GM12878 (cell line): ENCODE measurements around the gene RBM19. TPM values are rescaled to one million over a fixed set of nuclear protein-coding genes. Genes with fewer than 3 reads are reported as not detected.

Source experiments
- ATAC-seq: fragments of 200-7000 bp; cut with Tn5 transposase; 3 replicates; pipeline ENCODE4 v1.9.1; 2020; ENCODE audit warnings: mild to moderate bottlenecking, moderate library complexity
- BruUV-seq: library from RNA; stranded (reverse); fragments of 400-500 nt; replicated peaks from 2 replicates; lab custom pipeline; 2021; lab: Mats Ljungman, UMichigan
- CTCF ChIA-PET: fragments of 300-600 bp; sonication (Branson Sonifier 250); formaldehyde crosslinking; extraction: SDS; loops from one replicate; lab custom pipeline; 2021; ENCODE audit warnings: inconsistent platforms; lab: Yijun Ruan, JAX
- POLR2A ChIA-PET: fragments of 350-600 bp; formaldehyde crosslinking; extraction: SDS; loops from one replicate; lab custom pipeline; 2021; ENCODE audit warnings: inconsistent platforms; lab: Charles Lee
- RAD21 ChIA-PET: fragments of 300-600 bp; sonication (Branson Sonifier 250); formaldehyde crosslinking; loops from one replicate; lab custom pipeline; 2023; ENCODE audit warnings: antibody characterized with exemption; ENCODE audit not compliant: unreplicated experiment; lab: Charles Lee
- SMC1A ChIA-PET: fragments of 300-600 bp; sonication (Branson Sonifier 250); formaldehyde crosslinking; loops from one replicate; lab custom pipeline; 2023; ENCODE audit not compliant: unreplicated experiment, uncharacterized antibody; lab: Charles Lee
- DNase-seq: peaks from one replicate; pipeline ENCODE4 v3.0.0-alpha.2; 2011; ENCODE audit warnings: low read depth, low spot score
- FAIRE-seq: peaks from 3 replicates; lab custom pipeline; 2011; peaks lifted over from hg19 to GRCh38; lab: Jason Lieb, UNC
- H2AFZ ChIP-seq: 2 replicates; pipeline ENCODE4 v1.6.0; 2011; ENCODE audit warnings: low read depth, low read length, control low read depth; ENCODE audit not compliant: control insufficient read depth
- H3K27ac ChIP-seq: 2 replicates; pipeline ENCODE4 v1.5.1; 2011; ENCODE audit warnings: control low read depth; ENCODE audit not compliant: control insufficient read depth, insufficient read depth
- H3K27me3 ChIP-seq, 2 experiments: replicated peaks in 1 of 2; 2 replicates each; pipeline versions ENCODE4 v1.6.0 to v1.6.1; 2011; ENCODE audit warnings: low read length in 1 of 2; ENCODE audit not compliant: control insufficient read depth in 2 of 2, insufficient read depth in 2 of 2
- H3K36me3 ChIP-seq, 2 experiments: 2 replicates each; pipeline ENCODE4 v1.5.1; 2011; ENCODE audit warnings: low read length in 1 of 2; ENCODE audit not compliant: control insufficient read depth in 2 of 2, insufficient read depth in 2 of 2
- H3K4me1 ChIP-seq: 2 replicates; pipeline ENCODE4 v1.6.1; 2011; ENCODE audit warnings: mild to moderate bottlenecking, low read length, moderate library complexity, mixed read lengths; ENCODE audit not compliant: control insufficient read depth, insufficient read depth
- H3K4me2 ChIP-seq: 2 replicates; pipeline ENCODE4 v1.6.0; 2011; ENCODE audit warnings: control low read depth; ENCODE audit not compliant: control insufficient read depth, insufficient read depth
- H3K4me3 ChIP-seq: fragments of 200-600 bp; sonication (generic); 2 replicates; pipeline ENCODE4 v1.5.1; 2016
- H3K79me2 ChIP-seq: 2 replicates; pipeline ENCODE4 v1.6.0; 2011; ENCODE audit warnings: low read length; ENCODE audit not compliant: control insufficient read depth, insufficient read depth
- H3K9ac ChIP-seq: 2 replicates; pipeline ENCODE4 v1.8.0; 2011; ENCODE audit warnings: low read length, control low read depth, mixed read lengths; ENCODE audit not compliant: control insufficient read depth, insufficient read depth
- H3K9me3 ChIP-seq: replicated peaks from 3 replicates; pipeline ENCODE4 v1.5.1; 2011; ENCODE audit warnings: mild to moderate bottlenecking, low read length; ENCODE audit not compliant: control insufficient read depth, insufficient read depth
- H4K20me1 ChIP-seq: 2 replicates; pipeline ENCODE4 v1.6.0; 2011; ENCODE audit not compliant: control insufficient read depth, insufficient read depth
- DPF2 ChIP-seq: fragments of 450-650 bp; IDR thresholded peaks from 2 replicates; pipeline ENCODE4 v1.6.1; 2017; ENCODE audit warnings: mild to moderate bottlenecking
- ETV6 ChIP-seq, 2 experiments: fragments of 450-650 bp in 1 of 2; IDR thresholded peaks in 1 of 2; conservative IDR thresholded peaks in 1 of 2; 2 replicates each; pipeline ENCODE4 v1.6.1; 2014; ENCODE audit warnings: antibody characterized with exemption in 1 of 2, borderline replicate concordance in 1 of 2, low read depth in 1 of 2, mild to moderate bottlenecking in 1 of 2, moderate library complexity in 1 of 2
- JUND ChIP-seq: IDR thresholded peaks from 2 replicates; pipeline ENCODE4 v1.6.1; 2012; ENCODE audit warnings: low read depth, mild to moderate bottlenecking, low read length, improper control_type of control experiment, moderate library complexity
- MAX ChIP-seq: IDR thresholded peaks from 2 replicates; pipeline ENCODE4 v1.6.1; 2012; ENCODE audit warnings: low read depth, low read length, improper control_type of control experiment
- MTA3 ChIP-seq: IDR thresholded peaks from 2 replicates; pipeline ENCODE4 v1.6.1; 2012; ENCODE audit warnings: low read length, inconsistent platforms, borderline replicate concordance
- MYB ChIP-seq: fragments of 150-350 bp; IDR thresholded peaks from 2 replicates; pipeline ENCODE4 v1.6.1; 2014; ENCODE audit warnings: mild to moderate bottlenecking, low read depth, low read length, borderline replicate concordance
- NRF1 ChIP-seq: conservative IDR thresholded peaks from 2 replicates; pipeline ENCODE4 v1.6.1; 2011; ENCODE audit warnings: mild to moderate bottlenecking, low read depth, low read length, improper control_type of control experiment
- RFX5 ChIP-seq: IDR thresholded peaks from 2 replicates; pipeline ENCODE4 v1.6.1; 2011; ENCODE audit warnings: low read depth, low read length, improper control_type of control experiment
- SIN3A ChIP-seq: IDR thresholded peaks from 2 replicates; pipeline ENCODE4 v1.6.1; 2012; ENCODE audit warnings: low read depth, low read length, improper control_type of control experiment
- SIX5 ChIP-seq: IDR thresholded peaks from 2 replicates; pipeline ENCODE4 v1.6.1; 2011; ENCODE audit warnings: mild to moderate bottlenecking, low read depth, low read length, moderate library complexity; ENCODE audit not compliant: severe bottlenecking
- SUZ12 ChIP-seq: fragments of 200-600 bp; sonication (generic); IDR thresholded peaks from one replicate; pipeline ENCODE4 v1.6.1; 2018; ENCODE audit warnings: antibody characterized with exemption, mild to moderate bottlenecking; ENCODE audit not compliant: unreplicated experiment
- ZNF24 ChIP-seq: fragments of 450-650 bp; IDR thresholded peaks from 2 replicates; pipeline ENCODE4 v1.6.1; 2017; ENCODE audit warnings: antibody characterized with exemption, mild to moderate bottlenecking
- ZNF592 ChIP-seq: fragments of 450-650 bp; IDR thresholded peaks from 2 replicates; pipeline ENCODE4 v1.6.1; 2017; ENCODE audit warnings: mild to moderate bottlenecking, moderate library complexity
- ZNF687 ChIP-seq: fragments of 450-650 bp; IDR thresholded peaks from 2 replicates; pipeline ENCODE4 v1.6.1; 2017; ENCODE audit warnings: mild to moderate bottlenecking, moderate library complexity
- WGBS: methylation state at CpG from one replicate; pipeline ENCODE4 v1.1.6; 2016; ENCODE audit warnings: low lambda C conversion rate; ENCODE audit not compliant: insufficient replicate concordance, insufficient coverage; ENCODE audit errors: missing lambda C conversion rate; 5-methylcytosine and 5-hydroxymethylcytosine counted together
- in situ Hi-C: fragments of 300-500 bp; cut with MboI; formaldehyde crosslinking; loops from 9 replicates; pipeline ENCODE4 v1.14.3; 2018; ENCODE audit warnings: mixed read lengths
- intact Hi-C: fragments of 100-400 bp; cut with micrococcal nuclease; formaldehyde crosslinking; loops from one replicate; pipeline ENCODE4 v1.14.2; 2022; ENCODE audit not compliant: unreplicated experiment
- polyA plus RNA-seq, 11 experiments: library from polyadenylated mRNA; depleted of rRNA in 4 of 11; unstranded in 6 of 11; stranded (reverse) in 5 of 11; fragments of >200 nt; fragmentation: Nextera tagmentation in 4 of 11; fragmentation: Illumina TruSeq in 1 of 11; extraction: Ambion mirVana in 4 of 11; extraction: Trizol in 1 of 11; gene quantifications; 1 replicate in 1 of 11; 2 replicates in 10 of 11; pipeline versions ENCODE4 v1.2.1 to v1.2.3, GENCODE V29; 2011 to 2016; ENCODE audit warnings: inconsistent platforms in 2 of 11, missing spikeins in 2 of 11, low read depth in 1 of 11
- total RNA-seq, 4 experiments: library from RNA; depleted of rRNA in 3 of 4; stranded (reverse); fragments of >200 nt in 3 of 4; fragmentation: Illumina TruSeq in 1 of 4; extraction: Trizol in 1 of 4; gene quantifications; 2 replicates each; pipeline versions ENCODE4 v1.2.1 to v1.2.3, GENCODE V29; 2013 to 2021

RBM19 gene
- total and polyA plus RNA-seq, 10 of the 15 experiments (the other 5 are each of a cell fraction or from before 2014, with no cell fraction given): 4.2 to 42.9 (median 28.4) TPM

- 98% methylated on average over 32 of the region's 32 CpGs for WGBS
- H3K4me1 ChIP-seq: no peaks in the 10 kb centered on the region
- no peak overlapping the region for H2AFZ ChIP-seq
- no peak overlapping the region for H3K4me3 ChIP-seq
- no peaks in the 10 kb centered on the region for H3K79me2 ChIP-seq
- intact Hi-C loops (no loop called here), in situ Hi-C loops (no loop called here)
- FAIRE-seq (no peak), DNase-seq (no peak), ATAC-seq (no peak)
- RAD21 ChIA-PET: no interaction called here
- CTCF ChIA-PET: interaction anchor here (1.4 kb wide), 1 partner anchor 10 kb away, joined by 4 read pairs; no protein-coding TSS in a partner anchor
- POLR2A ChIA-PET: no interaction called here
- no peak overlapping the region for H3K27ac ChIP-seq
- no peaks in the 10 kb centered on the region for H3K27me3 ChIP-seq
- BruUV-seq: no TSS peak
- H4K20me1 ChIP-seq: no peaks in the 10 kb centered on the region
- SMC1A ChIA-PET: no interaction called here
- no peaks in the 10 kb centered on the region for H3K9me3 ChIP-seq
- peaks cover 0 to 4% of the 10 kb centered on the region in 2 experiments for H3K36me3 ChIP-seq
- no peak overlapping the region for H3K9ac ChIP-seq
- H3K4me2 ChIP-seq: no peak overlapping the region
- TF ChIP-seq ZNF24: no peak
- no peak for TF ChIP-seq RFX5
- no peak for TF ChIP-seq ZNF592
- TF ChIP-seq ZNF687: no peak
- no peak for TF ChIP-seq SIX5
- TF ChIP-seq NRF1: no peak
- TF ChIP-seq MAX: no peak
- TF ChIP-seq MYB: no peak
- TF ChIP-seq ETV6 (conservative IDR thresholded peaks at IDR 0.05 in 1 of 2, IDR thresholded peaks at IDR 0.05 in 1 of 2; ENCODE audit: borderline replicate concordance in 1 of 2, low read depth in 1 of 2): no peak
- TF ChIP-seq JUND: no peak
- TF ChIP-seq SUZ12: no peak
- TF ChIP-seq MTA3: no peak
- TF ChIP-seq DPF2: no peak
- TF ChIP-seq SIN3A: no peak
Measured at GRCh38 chr12:113899561-113900471, 66.3 kb downstream of the RBM19 start.
